HG02610 (cell line): ENCODE data around the gene GNA12.

Experiments used
- ATAC-seq: cut with Tn5 transposase; IDR thresholded peaks from one replicate; pipeline ENCODE4 v1.9.1; 2021; ENCODE audit warnings: mild to moderate bottlenecking, moderate library complexity; ENCODE audit not compliant: unreplicated experiment

GNA12 gene

GRCh38 chr7:2717293-2718261 is 126.5 kb downstream of the GNA12 start:
- ATAC-seq, result no peak

DNA sequence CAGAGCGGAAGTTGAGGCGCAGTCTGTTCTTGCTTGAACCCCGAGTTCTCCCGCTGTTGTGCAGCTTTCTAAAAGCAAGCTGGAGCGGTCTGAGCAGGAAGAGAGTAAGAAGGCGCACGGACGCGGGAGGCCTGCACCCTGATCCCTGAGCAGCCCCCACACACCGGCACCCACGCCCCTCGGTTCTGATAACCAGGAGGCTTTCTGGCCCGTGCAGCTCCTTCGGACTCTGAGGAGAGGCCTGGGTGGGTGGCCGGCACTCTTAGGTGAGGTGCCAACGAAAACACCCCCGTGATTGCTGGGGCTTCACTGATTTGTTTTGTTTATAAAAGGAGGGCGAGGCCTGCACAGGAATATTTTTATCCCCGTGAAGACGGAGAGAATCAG is 127.2 kb downstream of the GNA12 start:
- ATAC-seq, result no peak

DNA sequence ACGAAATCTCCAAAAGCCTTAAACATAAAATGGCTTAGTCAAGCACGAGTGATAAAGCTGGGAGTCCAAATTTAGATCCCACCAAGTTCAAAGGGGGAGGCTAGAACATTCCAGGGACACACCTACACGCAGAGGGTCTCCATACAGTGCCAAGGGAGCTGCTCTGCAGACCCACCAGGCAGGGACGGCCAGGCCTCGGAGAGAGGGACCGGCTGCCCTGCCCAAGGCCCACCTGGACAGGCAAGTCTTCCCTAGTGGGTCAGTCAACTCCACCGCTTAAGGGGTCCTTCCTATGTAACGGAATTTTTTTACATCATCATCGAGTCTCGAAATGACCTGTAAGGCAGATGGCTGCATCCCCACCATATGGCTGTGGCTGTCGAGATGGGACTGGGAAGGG is 127.6 kb downstream of the GNA12 start:
- no peak for ATAC-seq

DNA sequence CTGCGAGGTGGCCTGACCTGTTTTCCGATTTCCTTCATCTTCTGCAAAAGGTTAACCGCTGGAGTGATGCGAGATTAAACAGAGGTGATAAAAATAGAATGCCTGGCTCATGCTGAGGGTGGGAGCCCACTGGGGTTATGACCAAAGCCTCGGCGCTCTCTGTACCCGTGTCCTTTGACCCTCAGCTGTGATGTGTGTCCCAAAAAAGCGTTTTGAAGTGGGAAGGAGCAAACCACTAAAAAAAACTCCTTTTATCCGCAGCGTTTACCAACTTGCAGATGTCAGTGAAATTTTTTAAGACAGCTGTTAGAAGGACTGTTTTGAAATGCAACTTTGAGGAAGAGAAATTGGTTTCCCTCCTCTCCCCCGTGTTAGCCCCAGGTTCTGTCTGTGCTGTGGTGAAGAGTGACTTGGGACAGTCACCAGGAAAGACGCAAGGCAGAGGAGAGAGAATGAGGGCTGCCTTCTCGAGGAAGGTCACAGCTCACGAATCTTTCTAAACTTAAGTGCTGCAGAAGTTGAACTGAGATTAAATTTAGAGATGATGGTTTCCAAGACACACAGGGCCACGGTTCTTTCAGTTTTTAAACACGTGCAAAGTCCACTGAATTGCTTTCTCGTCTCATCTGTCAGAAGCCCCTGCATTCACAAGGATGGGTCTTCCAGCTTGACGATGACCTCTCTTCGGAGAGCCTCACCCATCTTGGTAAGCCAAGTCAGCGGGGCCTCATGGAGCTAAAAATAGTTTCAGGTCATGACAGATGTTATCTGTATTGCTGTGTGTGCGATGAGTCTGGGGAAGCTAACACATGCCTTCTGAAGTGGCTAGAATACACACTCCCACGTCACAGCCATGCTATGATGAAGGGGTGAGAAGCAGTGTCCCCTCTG is 128.5 kb downstream of the GNA12 start:
- no peak for ATAC-seq

DNA sequence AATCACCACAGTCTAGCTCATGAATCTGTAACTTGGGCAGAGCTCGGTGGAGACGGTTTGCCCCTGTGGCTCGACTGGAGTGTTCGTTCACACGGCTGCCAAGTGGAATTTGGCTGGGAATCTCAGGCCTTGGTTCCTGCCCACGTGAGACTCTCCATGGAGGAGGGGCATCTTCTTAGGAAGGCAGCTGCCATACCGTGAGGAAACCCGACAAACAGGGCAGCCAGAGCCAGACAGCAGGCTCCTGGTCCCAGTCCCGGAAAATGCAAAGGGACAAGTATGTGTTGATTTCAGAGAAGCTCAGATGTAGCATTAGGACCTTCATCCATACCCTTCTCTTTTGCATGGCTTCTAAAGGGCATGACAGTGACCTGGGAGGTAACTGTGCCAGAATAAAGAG is 129.5 kb downstream of the GNA12 start:
- no peak for ATAC-seq

- ATAC-seq, result no peak
These were observed 130.1 kb downstream of the GNA12 start for GRCh38 chr7:2713978-2714377.

- ATAC-seq, result no peak
These were observed 130.7 kb downstream of the GNA12 start for GRCh38 chr7:2713370-2713769.

DNA sequence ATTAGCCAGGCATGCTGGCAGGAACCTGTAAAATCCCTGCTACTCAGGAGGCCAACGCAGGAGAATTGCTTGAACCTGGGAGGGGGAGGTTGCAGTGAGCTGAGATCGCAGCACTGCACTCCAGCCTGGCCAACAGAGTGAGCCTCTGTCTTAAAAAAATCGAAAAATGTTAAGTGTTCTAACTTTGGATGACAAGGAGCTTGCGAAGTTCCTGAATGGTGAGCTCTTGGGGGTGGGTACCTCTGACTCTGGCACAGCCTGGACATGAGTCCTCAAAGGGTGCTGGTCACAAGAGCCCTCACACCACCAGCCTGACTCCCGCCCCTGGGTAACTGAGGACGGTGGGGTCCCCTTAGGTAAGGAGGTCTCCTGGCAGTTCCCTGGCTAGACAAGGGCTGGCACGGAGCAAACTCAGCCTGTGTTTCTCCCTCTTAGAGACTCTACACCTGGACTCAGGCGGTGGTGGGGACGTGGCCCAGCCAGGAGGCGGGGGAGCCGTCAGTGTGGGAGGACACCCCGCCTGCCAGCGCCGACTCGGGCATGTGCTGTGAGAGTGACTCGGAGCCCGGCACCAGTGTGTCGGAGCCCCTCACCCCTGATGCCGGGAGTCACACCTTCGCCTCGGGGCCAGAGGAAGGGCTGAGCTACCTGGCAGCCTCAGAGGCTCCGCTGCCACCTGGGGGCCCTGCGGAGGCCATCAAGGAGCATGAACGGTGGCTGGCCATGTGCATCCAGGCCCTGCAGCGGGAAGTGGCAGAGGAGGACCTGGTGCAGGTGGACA is 132.0 kb downstream of the GNA12 start:
- ATAC-seq, result no peak

DNA sequence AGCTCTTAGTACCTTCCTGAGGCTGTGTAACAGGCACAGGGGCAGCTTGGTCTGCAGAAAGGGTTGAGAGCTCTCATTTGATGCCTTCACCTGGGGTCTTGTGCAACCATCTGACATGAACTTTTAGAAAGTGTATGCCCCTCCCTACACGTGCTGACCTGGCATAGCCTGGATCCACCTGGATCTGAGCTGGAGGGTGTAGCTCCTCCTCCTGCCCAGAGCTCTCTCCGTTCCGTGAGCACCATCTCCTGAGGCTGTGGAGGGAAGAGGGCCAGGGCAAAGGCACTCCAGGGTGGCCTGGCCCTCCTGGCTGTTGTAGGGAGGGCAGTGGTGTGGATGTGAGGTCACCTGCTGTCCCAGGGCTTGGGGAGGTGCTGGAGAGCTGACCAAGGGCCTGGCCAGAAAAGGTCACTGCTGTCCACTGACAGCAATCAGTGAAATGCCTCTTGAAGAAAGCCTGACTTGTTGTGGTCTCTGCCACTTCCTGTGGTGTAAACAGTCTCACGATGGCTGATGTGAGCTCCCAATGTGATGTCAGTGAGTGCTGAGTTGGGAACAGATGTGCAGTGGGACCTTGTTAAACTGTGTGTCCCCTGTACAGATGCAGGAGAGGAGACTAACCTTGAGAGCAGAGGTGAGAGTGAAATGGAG is 133.1 kb downstream of the GNA12 start:
- peak; percentile 37 for ATAC-seq

DNA sequence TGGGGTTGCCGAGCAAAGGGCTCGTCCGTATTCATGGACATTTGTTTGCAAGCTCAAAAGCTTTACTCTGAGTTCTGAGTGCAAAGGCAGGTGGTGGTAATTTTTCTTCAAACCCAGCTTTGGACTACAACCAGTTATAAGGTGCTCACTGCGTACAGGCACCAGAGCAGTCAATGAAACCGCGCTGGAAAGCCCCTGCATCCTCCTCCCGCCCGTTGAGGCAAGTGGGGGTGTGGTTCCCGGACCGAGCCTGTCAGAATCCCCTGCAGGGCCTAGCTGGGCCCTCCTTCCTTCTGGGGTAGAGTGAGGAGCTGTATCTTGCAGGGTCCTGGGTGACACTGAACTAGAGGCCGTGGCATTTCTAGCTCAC is 133.8 kb downstream of the GNA12 start:
- peak; percentile 63 for ATAC-seq

DNA sequence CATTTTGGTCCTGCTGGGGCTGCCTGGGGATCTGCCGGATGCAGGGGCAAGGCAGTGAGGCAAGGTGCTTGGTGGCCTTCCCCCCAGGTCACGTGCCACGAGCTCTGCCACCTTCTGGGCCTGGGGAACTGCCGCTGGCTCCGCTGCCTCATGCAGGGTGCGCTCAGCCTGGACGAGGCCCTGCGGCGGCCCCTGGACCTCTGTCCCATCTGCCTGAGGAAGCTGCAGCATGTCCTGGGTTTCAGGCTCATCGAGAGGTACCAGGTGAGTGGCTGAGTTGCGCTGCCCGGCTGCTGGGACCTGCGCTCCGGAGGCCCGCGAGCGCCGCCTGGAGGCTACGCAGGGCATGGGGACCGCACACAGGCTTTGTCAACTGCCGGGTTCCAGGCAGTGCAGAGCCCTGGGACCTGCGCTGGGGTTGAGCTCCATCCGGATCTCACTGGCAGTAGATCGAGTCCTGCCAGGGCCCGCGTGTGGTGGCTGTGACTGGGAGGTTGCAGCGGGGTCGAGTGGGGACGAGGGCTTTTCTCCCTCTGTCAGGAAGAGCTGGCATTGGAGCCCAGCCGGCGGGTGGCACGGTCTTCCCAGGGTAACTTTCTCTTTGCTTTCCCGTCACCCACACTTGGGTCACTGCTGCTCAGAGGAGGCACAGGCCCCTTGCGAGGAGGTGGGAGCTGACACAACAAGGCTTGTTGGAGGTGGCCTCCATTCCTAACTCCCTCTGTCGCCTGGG is 134.4 kb downstream of the GNA12 start:
- peak; percentile 41 for ATAC-seq

DNA sequence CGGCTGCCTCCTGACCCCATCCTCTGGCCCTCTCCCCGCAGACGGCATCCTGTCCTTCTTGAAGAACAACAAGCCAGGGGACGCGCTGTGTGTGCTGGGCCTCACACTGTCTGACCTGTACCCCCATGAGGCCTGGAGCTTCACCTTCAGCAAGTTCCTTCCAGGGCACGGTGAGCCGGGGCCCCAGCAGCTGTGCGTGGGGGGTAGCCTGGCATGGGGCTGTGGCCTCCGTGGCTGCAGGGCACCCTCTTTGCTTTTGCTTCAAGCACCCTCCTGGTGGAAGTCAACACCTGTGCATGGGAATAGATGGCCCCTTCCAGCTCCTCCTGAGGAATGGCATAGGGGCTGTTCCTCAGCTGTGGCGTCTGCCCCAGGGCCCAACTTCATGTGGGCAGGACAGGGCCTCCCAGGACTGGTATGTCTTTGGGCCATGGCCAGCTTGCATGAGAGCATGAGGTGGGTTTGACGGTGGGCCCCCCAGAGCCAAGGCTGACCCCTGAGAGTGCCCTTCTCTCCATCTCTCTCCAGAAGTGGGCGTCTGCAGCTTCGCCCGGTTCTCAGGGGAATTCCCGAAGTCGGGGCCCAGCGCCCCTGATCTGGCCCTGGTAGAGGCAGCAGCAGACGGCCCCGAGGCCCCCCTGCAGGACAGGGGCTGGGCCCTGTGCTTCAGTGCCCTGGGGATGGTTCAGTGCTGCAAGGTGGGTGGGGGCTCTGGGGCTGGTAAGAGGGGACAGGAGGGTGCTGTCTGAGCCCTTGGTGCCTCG is 135.4 kb downstream of the GNA12 start:
- ATAC-seq, result no peak

GRCh38 chr7:2708041-2708440 is 136.1 kb downstream of the GNA12 start:
- no peak for ATAC-seq

DNA sequence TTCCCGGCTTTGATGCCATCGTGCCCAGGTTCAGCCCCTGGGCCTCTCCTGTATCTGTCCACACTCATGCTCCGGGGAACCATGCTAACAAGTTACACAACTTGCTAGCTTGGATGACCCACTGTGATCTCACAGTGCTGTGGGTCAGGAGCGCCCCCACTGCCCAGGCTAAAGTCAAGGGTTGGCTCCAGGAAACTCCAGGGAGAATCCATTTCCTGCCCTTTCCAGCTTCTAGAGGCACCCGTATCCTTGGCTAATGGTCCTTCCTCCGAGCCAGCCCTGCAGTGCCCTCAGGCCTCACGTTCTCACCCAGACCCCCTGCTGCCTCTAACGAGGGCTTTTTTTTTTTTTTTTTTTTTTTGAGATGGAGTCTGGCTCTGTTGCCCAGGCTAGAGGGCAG is 136.6 kb downstream of the GNA12 start:
- no peak for ATAC-seq

DNA sequence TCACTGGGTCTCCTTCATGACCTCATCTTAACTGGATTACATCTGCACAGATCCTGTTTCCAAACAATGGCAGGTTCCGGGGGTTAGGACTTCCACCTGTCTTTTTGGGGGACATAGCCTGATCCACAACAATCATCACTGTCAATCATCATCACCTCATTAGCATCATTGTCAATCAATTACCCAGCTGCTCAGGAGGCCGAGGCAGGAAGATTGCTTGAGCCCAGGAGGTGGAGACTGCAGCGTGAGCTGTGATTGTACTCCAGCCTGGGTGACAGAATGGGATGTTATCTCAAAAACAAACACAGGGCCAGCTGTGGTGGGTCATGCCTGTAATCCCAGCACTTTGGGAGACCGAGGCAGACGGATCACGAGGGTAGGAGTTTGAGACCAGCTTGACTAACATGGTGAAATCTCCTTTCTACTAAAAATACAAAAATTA is 137.4 kb downstream of the GNA12 start:
- ATAC-seq, result no peak

DNA sequence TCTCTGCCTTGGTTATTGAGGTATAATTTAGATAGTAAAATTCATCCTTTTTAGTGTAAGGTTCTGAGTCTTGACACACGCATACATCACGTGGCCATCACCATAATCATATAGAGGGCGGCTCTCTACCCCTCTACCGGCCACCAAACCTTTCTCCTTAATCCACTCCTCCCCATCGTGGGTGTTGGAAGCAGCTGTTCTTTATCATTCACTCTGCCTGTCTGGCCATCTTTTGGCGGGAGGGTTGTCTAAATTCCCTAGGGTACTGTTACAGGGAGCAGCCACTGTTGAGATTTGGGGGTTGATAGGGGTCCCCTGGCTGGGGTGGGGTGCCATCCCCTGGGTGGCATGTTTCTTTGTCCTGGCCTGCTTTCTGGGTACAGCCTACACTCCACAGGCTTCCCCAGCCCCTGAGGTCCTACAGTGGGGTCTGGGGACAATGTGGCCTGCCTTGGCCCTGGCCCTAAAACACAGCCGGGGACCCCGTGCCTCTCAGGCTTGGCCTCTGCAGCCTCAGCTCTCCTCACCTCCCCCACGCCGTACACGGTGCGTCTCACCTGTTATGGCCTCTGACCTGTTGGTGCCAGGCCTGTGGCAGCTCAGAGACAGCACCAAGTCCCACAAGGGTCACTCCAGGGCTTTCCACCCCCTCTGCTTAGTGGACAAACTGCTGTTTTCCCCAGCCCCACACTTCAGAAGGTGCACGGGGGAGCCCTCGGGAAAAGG is 138.6 kb downstream of the GNA12 start:
- ATAC-seq, result no peak

GRCh38 chr7:2702594-2702957 is 141.5 kb downstream of the GNA12 start:
- no peak for ATAC-seq

DNA sequence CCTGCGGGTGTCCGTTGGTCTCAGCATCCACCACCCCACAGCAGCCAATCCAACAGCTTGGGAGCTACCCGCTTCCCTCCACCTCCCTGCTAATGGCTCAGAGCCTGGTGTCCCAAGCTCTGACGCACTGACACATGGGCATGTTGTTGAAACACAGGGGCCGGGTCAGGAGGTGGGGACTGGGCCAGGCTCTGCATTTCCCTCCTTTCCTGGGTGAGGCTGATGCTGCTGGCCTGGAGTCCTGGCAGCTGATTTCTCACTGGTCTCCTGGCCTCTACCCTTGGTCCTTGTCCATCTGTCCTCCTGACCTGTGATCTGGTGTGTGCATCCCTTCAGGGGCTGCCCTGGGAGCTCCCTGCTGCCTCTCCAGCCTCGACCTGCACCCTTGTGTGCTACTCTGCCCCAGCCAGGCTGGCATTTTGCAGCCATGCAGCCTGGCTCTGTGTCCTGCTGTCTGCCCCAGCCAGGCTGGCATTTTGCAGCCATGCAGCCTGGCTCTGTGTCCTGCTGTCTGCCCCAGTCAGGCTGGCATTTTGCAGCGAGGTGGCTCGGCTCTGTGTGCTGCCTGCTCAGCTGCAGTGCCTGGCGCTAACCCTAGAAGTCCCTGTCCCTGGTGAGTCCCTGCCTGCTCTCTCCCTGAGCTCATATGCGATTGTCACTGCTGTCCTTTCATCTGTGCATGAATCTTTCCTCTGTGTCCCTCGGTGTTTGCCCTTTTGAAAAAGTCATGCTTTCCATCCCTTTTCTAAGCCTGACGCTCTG is 142.1 kb downstream of the GNA12 start:
- no peak for ATAC-seq
